Activated naive CD8-positive, alpha-beta T cell treated with anti-CD3 and anti-CD28 coated beads, Interleukin-2, amount 50 U/mL, for 24 hours (primary cell): ENCODE measurements around the gene ABL1.

Experiments used
- ATAC-seq: fragments of 150-1000 bp; cut with Tn5 transposase; one replicate; pipeline ENCODE4 v1.10.0; 2021
- DNase-seq: peaks from one replicate; pipeline ENCODE4 v3.0.0; 2021
- H3K27ac Mint-ChIP-seq: one replicate; pipeline ENCODE4 v1.8.0; 2021; ENCODE audit warnings: mild to moderate bottlenecking, mixed read lengths
- H3K27me3 Mint-ChIP-seq: one replicate; pipeline ENCODE4 v1.8.0; 2021; ENCODE audit warnings: mixed read lengths
- H3K36me3 Mint-ChIP-seq: one replicate; pipeline ENCODE4 v1.8.0; 2021; ENCODE audit warnings: low read depth, mixed read lengths
- H3K4me1 Mint-ChIP-seq: one replicate; pipeline ENCODE4 v1.8.0; 2021; ENCODE audit warnings: mixed read lengths
- H3K4me3 Mint-ChIP-seq: one replicate; pipeline ENCODE4 v1.8.0; 2021; ENCODE audit warnings: mild to moderate bottlenecking, moderate library complexity, mixed read lengths
- H3K9me3 Mint-ChIP-seq: one replicate; pipeline ENCODE4 v1.8.0; 2021; ENCODE audit warnings: mixed read lengths

The ABL1 gene

GRCh38 chr9:130854092-130854491 lies 19.0 kb downstream of the ABL1 start:
- Mint-ChIP-seq H3K27ac (no peak overlapping the region), H3K4me3 (no peak overlapping the region), H3K27me3 (no peaks in the 10 kb centered on the region), H3K36me3 (peaks cover 6% of the 10 kb centered on the region), H3K4me1 (no peaks in the 10 kb centered on the region), H3K9me3 (no peaks in the 10 kb centered on the region)
- DNase-seq (no peak), ATAC-seq (no peak)

GRCh38 chr9:130854835-130855234 lies 19.8 kb downstream of the ABL1 start:
- ATAC-seq (no peak), DNase-seq (no peak)
- Mint-ChIP-seq H3K27ac (no peak overlapping the region), H3K9me3 (no peaks in the 10 kb centered on the region), H3K4me3 (no peak overlapping the region), H3K27me3 (no peaks in the 10 kb centered on the region), H3K4me1 (no peaks in the 10 kb centered on the region), H3K36me3 (peaks cover 6% of the 10 kb centered on the region)

- Mint-ChIP-seq H3K36me3 (peaks cover 6% of the 10 kb centered on the region), H3K4me3 (no peak overlapping the region)
Observed at GRCh38 chr9:130856474-130856873, 21.4 kb downstream of the ABL1 start.

GRCh38 chr9:130857864-130858738 lies 23.0 kb downstream of the ABL1 start:
- Mint-ChIP-seq H3K9me3 (no peaks in the 10 kb centered on the region), H3K4me3 (no peak overlapping the region), H3K27me3 (no peaks in the 10 kb centered on the region), H3K4me1 (no peaks in the 10 kb centered on the region), H3K36me3 (peaks cover 8% of the 10 kb centered on the region), H3K27ac (no peak overlapping the region)
- no peak for DNase-seq
- ATAC-seq = no peak

More at GRCh38 chr9:130856474-130856873, 21.4 kb downstream of the ABL1 start:
- no peak overlapping the region for H3K27ac Mint-ChIP-seq
- no peaks in the 10 kb centered on the region for H3K27me3 Mint-ChIP-seq
- ATAC-seq (no peak), DNase-seq (no peak)
- H3K9me3 Mint-ChIP-seq = no peaks in the 10 kb centered on the region
- no peaks in the 10 kb centered on the region for H3K4me1 Mint-ChIP-seq

GRCh38 chr9:130858739-130859705 lies 24.0 kb downstream of the ABL1 start:
- no peaks in the 10 kb centered on the region for H3K4me1 Mint-ChIP-seq
- no peak overlapping the region for H3K4me3 Mint-ChIP-seq
- H3K9me3 Mint-ChIP-seq = no peaks in the 10 kb centered on the region
- peak overlapping the region; percentile 12 for H3K27ac Mint-ChIP-seq
- ATAC-seq (no peak), DNase-seq (no peak)
- H3K27me3 Mint-ChIP-seq = no peaks in the 10 kb centered on the region
- peaks cover 15% of the 10 kb centered on the region for H3K36me3 Mint-ChIP-seq

- Mint-ChIP-seq H3K4me3 (no peak overlapping the region), H3K4me1 (no peaks in the 10 kb centered on the region), H3K9me3 (no peaks in the 10 kb centered on the region), H3K27me3 (no peaks in the 10 kb centered on the region), H3K36me3 (peaks cover 11% of the 10 kb centered on the region), H3K27ac (no peak overlapping the region)
- ATAC-seq (no peak), DNase-seq (no peak)
Observed at GRCh38 chr9:130860458-130861316, 25.6 kb downstream of the ABL1 start.

- Mint-ChIP-seq H3K27ac (no peak overlapping the region), H3K9me3 (no peaks in the 10 kb centered on the region), H3K4me3 (no peak overlapping the region), H3K4me1 (peaks cover 1% of the 10 kb centered on the region), H3K27me3 (no peaks in the 10 kb centered on the region), H3K36me3 (peaks cover 11% of the 10 kb centered on the region)
- no peak for ATAC-seq
- DNase-seq = no peak
Observed at GRCh38 chr9:130861372-130862180, 26.5 kb downstream of the ABL1 start.

- H3K36me3 Mint-ChIP-seq = peaks cover 13% of the 10 kb centered on the region
- DNase-seq (no peak), ATAC-seq (no peak)
- no peak overlapping the region for H3K4me3 Mint-ChIP-seq
- H3K4me1 Mint-ChIP-seq = peaks cover 1% of the 10 kb centered on the region
- H3K9me3 Mint-ChIP-seq = no peaks in the 10 kb centered on the region
- no peaks in the 10 kb centered on the region for H3K27me3 Mint-ChIP-seq
- H3K27ac Mint-ChIP-seq = no peak overlapping the region
Observed at GRCh38 chr9:130862217-130862616, 27.2 kb downstream of the ABL1 start.

- Mint-ChIP-seq H3K27me3 (no peaks in the 10 kb centered on the region), H3K27ac (no peak overlapping the region), H3K36me3 (peaks cover 15% of the 10 kb centered on the region), H3K9me3 (no peaks in the 10 kb centered on the region), H3K4me1 (peaks cover 1% of the 10 kb centered on the region), H3K4me3 (no peak overlapping the region)
- DNase-seq (no peak), ATAC-seq (peak; percentile 25)
Observed at GRCh38 chr9:130862747-130863146, 27.7 kb downstream of the ABL1 start.

GRCh38 chr9:130864541-130864940 lies 29.5 kb downstream of the ABL1 start:
- Mint-ChIP-seq H3K4me3 (no peak overlapping the region), H3K27ac (no peak overlapping the region), H3K4me1 (peaks cover 1% of the 10 kb centered on the region), H3K9me3 (no peaks in the 10 kb centered on the region), H3K27me3 (no peaks in the 10 kb centered on the region), H3K36me3 (peaks cover 15% of the 10 kb centered on the region)
- DNase-seq = no peak
- no peak for ATAC-seq

- peaks cover 19% of the 10 kb centered on the region for H3K36me3 Mint-ChIP-seq
- H3K9me3 Mint-ChIP-seq = no peaks in the 10 kb centered on the region
- no peak for DNase-seq
- peaks cover 2% of the 10 kb centered on the region for H3K4me1 Mint-ChIP-seq
- no peak overlapping the region for H3K27ac Mint-ChIP-seq
- no peak for ATAC-seq
- H3K27me3 Mint-ChIP-seq = no peaks in the 10 kb centered on the region
- H3K4me3 Mint-ChIP-seq = no peak overlapping the region
Observed at GRCh38 chr9:130865921-130866320, 30.9 kb downstream of the ABL1 start.

- peaks cover 6% of the 10 kb centered on the region for H3K4me1 Mint-ChIP-seq
Observed at GRCh38 chr9:130866474-130866965, 31.5 kb downstream of the ABL1 start.

GRCh38 chr9:130867556-130867955 lies 32.5 kb downstream of the ABL1 start:
- H3K27ac Mint-ChIP-seq = no peak overlapping the region
- no peaks in the 10 kb centered on the region for H3K27me3 Mint-ChIP-seq
- H3K9me3 Mint-ChIP-seq = no peaks in the 10 kb centered on the region
- peaks cover 26% of the 10 kb centered on the region for H3K36me3 Mint-ChIP-seq
- no peak overlapping the region for H3K4me3 Mint-ChIP-seq
- DNase-seq (no peak), ATAC-seq (no peak)
- H3K4me1 Mint-ChIP-seq = peaks cover 6% of the 10 kb centered on the region

More at GRCh38 chr9:130866474-130866965, 31.5 kb downstream of the ABL1 start:
- peaks cover 21% of the 10 kb centered on the region for H3K36me3 Mint-ChIP-seq
- H3K4me3 Mint-ChIP-seq = no peak overlapping the region
- ATAC-seq (peak; percentile 60), DNase-seq (peak; percentile 57)
- H3K9me3 Mint-ChIP-seq = no peaks in the 10 kb centered on the region
- H3K27me3 Mint-ChIP-seq = no peaks in the 10 kb centered on the region
- no peak overlapping the region for H3K27ac Mint-ChIP-seq
